HG02678 (cell line): ENCODE results near the gene CRACR2B.
A peak's percentile ranks its signal among the peaks of the same experiment; 100 is the strongest.

Experiments used
- ATAC-seq: cut with Tn5 transposase; IDR thresholded peaks from one replicate; pipeline ENCODE4 v1.9.1; 2021; ENCODE audit warnings: mild to moderate bottlenecking, moderate library complexity; ENCODE audit not compliant: unreplicated experiment

The CRACR2B gene

DNA sequence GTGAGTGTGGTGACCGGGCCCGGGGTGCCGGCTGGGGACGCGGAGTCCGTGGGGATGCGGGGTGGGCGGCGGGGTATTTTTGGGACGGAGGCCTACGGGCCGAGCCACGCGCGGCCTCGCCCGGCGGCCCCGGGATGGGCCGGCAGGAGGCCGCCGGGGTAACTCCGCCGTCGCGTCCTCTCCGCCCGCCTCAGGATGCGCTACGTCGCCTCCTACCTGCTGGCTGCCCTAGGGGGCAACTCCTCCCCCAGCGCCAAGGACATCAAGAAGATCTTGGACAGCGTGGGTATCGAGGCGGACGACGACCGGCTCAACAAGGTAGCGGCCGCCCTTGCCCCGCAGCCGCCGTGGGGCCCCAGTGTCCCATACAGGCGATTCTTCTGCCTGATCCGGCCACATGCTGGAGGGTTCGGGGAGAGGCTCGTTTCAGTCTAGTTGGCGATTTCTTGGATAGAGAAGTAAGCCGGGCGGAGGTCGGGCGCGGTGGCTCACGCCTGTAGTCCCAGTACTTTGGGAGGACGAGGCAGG, 17.6 kb upstream of the CRACR2B start:
- ATAC-seq, result no peak

DNA sequence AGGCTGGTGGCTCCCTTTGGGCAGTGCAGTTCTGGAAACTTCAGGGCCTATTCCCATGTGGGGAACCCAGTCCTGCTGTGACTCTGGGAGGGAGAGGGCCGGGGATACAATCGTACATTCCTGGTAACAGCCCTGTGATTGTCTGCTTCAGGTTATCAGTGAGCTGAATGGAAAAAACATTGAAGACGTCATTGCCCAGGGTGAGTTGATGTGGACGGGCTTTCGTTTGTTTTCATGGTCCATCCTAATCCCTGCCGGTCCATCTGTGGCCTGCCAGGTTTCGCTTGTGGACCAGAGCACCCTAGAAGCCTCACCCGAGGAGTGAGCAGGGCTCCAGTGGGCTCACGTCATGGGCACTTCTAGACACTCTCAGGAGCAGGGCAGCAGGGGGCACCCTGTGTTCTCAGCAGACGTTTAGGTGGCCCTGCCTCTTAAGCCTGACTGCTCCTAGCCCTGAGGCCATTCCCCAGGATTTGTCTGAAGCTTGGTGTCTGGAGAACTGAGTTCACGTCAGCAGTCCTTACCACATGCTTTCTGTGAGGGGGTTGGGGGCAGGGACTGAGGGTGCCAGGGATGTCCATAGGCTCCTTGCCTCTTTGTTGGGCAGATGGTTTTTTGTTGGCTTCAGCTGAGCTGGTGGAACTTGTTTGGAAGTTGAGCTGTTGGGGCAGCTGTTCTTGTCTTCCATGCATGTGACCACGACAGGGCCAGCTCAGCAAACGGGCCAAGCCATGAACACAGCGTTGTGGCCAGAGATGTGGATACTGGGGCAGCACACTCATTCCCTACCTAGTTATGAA, 16.1 kb upstream of the CRACR2B start:
- no peak for ATAC-seq

DNA sequence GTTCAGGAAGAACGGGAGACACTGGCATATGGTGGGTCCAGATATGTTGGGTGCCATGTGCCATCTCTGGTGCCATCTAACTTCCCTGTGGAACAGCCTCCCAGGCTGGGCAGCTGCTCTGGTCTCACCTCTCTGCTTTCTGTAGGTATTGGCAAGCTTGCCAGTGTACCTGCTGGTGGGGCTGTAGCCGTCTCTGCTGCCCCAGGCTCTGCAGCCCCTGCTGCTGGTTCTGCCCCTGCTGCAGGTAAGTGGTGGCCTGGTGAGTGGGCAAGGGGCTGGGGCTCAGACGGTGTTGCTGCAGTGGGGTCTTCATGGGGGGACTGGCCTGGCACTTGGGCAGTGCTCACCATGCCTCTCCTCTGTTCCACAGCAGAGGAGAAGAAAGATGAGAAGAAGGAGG, 15.3 kb upstream of the CRACR2B start:
- ATAC-seq, result no peak

DNA sequence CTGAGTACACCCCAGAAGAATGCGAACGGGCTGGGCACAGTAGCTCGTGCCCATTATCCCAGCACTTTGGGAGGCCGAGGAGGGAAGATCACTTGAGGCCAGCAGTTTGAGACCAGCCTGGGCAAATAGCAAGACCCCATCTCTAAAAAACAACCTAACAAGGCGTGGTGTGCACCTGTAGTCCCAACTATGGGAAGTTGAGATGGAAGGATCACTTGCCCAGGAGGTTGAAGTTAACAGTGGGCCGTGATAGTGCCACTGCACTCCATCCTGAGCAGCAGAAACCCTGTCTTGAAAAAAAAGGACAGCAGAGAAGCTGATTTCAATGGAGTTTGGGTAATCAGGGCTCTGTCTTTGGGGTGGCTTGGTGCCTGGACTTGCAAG, 14.7 kb upstream of the CRACR2B start:
- no peak for ATAC-seq

DNA sequence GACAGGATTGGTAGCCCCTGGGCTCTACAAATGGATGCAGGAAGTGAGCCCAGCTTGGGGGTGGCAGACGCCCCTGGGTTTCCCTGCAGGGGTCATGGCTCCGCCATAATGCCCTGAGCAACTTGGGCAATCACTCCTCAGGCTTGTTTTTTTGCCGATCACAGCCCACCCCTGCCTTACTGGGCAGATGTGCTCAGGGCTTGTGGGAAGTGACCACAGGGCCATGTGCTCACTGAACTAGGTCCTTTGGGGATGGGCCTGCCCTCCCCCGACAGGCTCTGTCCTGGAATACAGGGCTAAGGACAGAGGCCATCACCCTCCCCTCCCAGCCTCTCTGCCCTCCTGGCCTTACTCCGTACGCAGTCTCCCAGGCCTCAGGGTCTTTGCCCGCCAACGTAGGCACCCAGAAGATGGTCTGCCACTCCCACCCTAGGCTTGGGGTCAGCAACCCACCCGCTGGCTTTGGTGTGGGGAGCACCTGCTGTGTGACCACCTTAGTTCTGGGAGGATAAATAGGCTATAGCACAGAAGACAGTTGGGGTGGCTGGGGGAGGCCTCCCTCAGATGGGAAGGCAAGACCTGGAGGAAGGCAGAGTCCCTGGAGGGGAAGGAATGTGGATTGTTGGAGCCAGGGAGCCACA, 14.1 kb upstream of the CRACR2B start:
- no peak for ATAC-seq

DNA sequence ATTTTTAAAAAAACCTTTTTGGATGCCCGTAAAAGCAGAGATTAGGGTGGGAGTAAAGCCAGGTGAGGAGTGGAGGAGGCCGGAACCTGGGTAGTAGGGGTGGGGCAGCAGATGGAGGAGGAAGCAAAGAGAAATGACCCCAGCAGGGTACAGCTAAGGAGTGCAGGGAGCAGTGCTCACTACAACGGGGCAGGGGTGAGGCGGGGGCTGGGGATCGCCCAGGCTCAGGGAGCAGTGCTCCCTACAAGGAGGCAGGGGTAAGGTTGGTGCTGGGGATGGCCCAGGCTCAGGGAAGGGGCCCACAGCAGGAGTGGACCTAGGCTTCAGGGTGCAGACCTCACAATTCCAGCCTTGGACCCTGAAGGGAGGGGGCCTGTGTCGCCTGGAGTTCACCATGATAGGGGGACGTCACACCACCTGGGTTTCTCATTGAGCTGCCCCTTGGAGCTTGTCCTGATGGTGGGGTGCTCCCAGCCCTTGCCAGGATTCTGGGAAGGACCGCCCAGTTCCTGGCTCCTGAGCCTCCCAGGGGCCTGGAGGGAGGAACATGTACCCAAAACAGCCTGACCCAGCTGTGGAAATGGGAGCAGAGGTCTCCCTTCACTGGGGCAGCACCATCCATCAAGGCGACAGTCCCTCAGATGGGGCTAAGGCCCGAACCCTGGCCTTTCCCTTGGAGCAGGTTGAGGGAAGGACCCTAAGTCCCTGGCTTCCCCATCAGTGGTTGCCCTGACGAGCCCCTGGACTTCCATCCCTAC, 11.9 kb upstream of the CRACR2B start:
- ATAC-seq, result no peak

DNA sequence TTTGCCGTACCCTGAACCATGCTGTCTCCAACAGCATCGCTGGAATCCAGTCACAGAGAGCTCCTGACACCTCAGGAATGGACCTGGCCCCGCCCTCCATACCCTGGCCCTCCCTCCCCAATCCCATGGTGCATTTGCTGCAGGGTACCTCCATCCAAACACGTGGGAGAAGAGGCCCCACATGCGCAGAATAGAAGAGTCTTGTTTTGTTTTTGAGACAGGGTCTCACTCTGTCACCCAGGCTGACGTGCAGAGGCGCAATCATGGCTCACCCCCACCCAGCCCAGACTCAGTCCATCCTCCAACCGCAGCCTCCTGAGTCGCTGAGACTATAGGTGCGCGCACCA, 11.3 kb upstream of the CRACR2B start:
- no peak for ATAC-seq

DNA sequence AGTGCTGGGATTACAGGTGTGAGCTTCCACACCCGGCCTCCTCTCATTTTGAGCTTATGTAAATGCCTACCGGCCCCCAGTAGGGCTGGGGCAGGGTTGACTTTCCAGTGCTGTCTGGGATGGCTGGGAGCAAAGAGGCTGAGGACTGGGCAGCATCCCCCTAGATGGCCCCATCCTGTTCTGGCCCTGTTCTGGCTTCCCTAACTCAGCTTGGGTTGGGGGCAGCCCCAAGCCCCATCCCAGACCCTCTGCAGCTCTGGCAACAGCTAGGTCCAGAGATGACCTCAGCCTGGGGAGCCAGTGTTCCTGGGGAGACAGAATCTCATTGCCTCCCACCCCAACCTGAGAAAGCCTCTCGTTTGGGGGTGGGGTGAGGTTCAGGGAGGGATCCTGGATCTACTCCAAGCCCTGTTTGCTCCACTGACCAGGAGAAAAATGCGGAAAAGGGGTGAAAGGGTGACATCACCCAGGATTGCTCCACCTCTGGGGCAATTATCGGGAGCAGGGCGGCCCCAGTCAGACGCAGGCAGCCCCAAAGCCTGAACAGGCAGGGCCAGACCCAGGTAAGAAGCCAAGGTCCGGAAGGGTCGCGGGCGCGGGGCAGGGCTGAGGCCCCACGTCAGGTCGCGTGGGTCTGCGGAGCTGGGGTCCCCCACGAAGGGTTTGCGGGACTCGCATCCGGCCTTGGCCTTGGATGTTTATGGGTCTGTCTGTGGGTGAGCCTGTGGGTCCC, 9.2 kb upstream of the CRACR2B start, which contains the start of gene PNPLA2:
Gene PNPLA2, plus strand, starts transcription at position 519 of the 733 bp plus-strand sequence. CDS start 805 bp downstream, outside the sequence.
- no peak for ATAC-seq

DNA sequence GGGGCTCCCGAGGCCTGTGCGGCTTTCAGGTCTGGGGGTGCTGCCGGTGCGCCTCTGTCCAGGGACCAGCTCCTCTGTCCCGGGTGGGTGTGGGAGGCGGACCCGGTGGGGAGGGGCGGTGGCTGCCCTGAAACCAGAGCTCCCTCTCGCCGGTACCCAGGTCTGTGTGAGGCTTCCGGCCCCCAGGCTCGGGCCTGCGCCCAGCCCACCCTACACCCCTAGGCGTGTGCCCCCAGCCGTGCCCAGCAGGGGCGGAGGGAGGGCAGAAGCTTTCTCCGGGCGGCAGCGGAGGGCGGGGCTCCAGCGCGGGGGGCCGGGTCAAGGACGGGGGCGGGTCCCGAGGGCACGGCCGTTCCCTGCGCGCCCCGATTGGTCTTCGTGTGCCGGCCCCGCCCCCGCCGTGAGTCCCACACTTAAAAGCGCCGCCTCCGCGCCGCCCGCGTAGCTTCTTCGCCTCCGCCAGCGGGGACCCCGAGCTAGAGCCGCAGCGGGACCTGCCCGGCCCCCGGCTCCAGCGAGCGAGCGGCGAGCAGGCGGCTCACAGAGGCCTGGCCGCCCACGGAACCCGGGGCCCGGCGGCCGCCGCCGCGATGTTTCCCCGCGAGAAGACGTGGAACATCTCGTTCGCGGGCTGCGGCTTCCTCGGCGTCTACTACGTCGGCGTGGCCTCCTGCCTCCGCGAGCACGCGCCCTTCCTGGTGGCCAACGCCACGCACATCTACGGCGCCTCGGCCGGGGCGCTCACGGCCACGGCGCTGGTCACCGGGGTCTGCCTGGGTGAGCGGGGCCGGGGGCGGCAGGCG, 8.4 kb upstream of the CRACR2B start:
- ATAC-seq, result peak; percentile 70

DNA sequence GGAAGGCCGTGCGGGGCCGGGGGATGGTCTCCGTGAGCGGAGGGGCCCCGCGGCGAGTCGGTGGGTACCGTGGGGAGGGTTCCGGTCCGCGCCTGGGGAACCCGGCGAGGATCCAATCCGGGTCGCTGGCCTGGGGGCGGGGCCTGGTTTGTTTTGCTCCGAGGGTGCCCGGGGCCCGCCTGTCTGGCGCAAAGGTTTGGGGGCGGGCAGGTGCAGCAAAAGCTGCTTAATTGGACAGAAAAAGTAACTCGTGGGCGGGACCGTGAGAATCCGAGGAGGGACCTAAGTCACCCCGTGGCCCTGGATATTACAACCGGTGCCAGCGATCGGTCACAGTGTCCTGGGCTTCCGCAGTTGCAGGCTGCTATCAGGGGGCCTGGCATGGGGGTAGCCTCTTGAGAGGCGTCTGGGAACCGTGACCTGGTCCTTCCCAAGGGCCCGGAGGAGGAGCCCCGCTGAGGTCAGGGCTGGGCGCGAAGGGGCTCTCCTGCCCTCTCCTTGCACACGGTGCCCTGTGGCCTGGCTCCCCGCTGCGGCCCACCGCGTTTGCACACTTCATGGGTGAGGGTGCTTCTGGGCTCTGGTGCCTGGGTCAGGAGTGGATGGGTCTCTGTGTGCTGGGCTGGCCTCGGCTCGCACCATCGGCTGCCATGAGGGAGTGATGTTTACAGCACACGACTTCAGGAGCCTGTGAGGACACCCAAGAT, 7.6 kb upstream of the CRACR2B start:
- ATAC-seq, result peak; percentile 70

DNA sequence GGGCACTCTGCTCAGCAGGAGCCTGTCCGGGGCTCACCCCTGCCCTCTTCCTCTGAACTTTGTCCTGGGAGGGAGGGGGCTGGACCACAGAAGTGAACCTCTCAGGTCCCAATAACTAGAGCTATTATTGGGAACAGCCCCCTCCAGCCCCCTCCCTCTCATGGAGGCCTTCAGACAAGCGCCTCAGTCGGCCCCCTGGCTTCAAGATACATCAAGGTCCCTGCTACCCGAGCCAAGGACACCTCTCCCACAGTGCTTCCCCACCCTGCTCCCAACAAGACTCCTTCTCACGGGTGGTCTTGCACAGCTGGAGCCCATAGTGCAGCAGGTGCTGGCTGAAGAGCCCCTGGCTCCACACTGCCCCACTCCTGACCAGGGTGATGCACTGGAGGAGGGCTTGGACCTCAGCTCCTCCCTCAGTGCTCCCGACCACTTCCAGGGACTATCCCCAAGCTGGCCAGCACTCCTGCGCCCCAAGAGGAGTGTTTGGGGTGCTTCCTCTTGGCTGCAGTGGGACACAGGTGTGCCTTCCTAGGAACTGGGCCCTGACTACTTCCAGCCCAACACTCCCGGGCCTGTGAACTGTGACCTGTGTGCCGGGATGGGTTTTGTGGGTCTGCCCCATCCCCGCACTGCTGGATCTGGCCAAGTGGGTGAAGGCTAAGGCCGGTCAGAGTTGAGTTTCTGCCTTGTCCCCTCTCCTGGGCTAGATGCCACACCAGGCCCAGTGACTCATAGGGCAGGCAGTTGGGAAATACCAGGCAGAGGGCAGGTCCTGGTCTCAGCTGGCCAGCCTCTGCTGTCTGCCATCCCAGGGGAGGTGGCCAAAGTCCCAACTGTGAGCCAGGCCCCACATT, 6.8 kb upstream of the CRACR2B start:
- no peak for ATAC-seq

DNA sequence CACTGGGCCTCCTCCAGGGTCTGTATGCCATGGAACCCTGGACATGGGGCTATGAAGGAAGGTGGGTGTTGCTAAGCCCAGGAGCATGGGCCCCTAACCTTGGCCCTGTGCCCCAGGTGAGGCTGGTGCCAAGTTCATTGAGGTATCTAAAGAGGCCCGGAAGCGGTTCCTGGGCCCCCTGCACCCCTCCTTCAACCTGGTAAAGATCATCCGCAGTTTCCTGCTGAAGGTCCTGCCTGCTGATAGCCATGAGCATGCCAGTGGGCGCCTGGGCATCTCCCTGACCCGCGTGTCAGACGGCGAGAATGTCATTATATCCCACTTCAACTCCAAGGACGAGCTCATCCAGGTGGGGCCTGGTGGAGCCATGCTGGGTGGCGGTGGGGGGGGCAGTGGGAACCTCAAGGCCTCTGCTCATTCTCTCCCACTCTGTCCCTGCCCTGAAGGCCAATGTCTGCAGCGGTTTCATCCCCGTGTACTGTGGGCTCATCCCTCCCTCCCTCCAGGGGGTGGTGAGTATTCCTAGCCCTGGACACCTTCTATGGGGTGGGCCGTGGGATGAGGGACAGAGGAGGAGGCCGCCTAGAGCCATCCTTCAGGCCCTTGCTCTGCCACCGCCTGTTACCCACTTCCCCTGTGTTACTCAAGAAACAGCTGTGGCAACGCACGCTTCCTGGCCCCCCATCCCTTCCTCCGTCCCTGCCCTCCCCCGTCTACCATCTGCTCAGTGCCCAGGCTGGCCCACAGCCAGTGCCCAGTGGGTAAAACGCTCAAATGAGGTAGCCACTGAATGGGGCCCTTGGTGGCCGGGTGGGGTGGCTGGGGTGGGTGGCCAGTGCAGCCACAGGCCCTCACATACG, 6.0 kb upstream of the CRACR2B start:
- ATAC-seq, result no peak

DNA sequence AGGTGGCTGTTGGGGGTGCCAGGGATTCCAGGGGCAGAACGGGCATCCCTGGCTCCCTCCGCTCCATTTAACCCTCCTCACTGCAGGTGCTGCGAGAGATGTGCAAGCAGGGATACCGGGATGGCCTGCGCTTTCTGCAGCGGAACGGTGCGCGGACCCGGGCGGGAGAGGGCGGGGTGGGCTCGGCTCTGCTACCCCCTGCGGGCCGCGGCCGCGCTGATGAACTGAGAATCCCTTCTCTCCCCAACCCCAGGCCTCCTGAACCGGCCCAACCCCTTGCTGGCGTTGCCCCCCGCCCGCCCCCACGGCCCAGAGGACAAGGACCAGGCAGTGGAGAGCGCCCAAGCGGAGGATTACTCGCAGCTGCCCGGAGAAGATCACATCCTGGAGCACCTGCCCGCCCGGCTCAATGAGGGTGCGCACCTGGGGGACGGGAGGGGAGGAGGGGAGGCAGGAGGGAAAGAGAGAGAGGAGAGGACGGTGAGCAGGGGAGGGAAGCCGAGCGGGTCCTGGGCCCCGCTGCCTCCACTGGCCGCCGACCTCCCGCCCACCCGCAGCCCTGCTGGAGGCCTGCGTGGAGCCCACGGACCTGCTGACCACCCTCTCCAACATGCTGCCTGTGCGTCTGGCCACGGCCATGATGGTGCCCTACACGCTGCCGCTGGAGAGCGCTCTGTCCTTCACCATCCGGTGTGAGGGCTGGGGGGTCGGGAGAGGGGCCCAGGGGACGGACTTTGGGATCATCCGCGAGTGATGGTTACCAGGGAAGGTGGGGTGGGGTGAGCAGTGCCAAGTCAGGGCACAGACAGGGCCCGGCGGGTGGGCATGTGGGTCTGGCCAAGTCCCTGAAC, 4.1 kb upstream of the CRACR2B start:
- ATAC-seq, result no peak

DNA sequence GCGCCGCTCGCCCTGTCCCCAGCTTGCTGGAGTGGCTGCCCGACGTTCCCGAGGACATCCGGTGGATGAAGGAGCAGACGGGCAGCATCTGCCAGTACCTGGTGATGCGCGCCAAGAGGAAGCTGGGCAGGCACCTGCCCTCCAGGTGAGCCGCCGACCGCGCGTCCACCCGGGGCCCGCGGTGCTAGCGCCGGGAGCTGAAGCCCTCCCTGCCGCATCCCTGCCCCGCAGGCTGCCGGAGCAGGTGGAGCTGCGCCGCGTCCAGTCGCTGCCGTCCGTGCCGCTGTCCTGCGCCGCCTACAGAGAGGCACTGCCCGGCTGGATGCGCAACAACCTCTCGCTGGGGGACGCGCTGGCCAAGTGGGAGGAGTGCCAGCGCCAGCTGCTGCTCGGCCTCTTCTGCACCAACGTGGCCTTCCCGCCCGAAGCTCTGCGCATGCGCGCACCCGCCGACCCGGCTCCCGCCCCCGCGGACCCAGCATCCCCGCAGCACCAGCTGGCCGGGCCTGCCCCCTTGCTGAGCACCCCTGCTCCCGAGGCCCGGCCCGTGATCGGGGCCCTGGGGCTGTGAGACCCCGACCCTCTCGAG, 3.3 kb upstream of the CRACR2B start:
- no peak for ATAC-seq

DNA sequence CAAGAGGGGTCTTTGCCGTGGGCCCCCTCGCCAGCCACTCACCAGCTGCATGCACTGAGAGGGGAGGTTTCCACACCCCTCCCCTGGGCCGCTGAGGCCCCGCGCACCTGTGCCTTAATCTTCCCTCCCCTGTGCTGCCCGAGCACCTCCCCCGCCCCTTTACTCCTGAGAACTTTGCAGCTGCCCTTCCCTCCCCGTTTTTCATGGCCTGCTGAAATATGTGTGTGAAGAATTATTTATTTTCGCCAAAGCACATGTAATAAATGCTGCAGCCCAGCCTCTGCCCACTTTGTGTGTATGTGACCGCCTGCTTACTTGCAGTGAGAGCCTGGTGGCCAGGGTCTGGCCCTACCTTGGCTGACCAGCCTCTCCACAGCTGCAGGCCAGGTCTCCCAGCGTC, 2.8 kb upstream of the CRACR2B start:
- no peak for ATAC-seq
